HG03095 (cell line): ENCODE results near the gene DAPK1.

ENCODE experiments used
- ATAC-seq: cut with Tn5 transposase; IDR thresholded peaks from one replicate; pipeline ENCODE4 v1.9.1; 2021; ENCODE audit warnings: moderate library complexity; ENCODE audit not compliant: unreplicated experiment

Gene DAPK1

GRCh38 chr9:87638292-87638691 is 140.6 kb downstream of the DAPK1 start:
- no peak for ATAC-seq

- no peak for ATAC-seq
Observed at GRCh38 chr9:87639949-87640348, 142.3 kb downstream of the DAPK1 start.

DNA sequence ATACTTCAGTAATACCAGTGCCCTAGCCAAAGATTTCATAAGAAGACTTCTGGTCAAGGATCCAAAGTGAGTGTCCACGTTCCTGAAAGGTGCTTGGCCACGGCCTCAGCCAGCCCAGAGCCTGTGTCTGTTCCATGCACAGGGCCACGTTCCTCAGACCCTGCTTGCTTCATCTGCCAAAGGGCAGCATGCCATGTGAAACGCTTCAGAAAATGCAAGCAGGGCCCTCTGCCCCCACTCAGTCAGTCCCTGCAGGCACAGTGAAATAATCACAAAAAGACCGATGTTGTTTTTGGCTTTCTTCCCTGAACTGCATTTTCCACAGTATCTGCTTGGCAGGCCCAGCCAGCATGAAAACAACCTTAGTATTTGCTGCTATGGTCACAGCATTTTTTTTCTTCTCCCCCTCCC is 142.7 kb downstream of the DAPK1 start:
- no peak for ATAC-seq

- no peak for ATAC-seq
Observed at GRCh38 chr9:87641067-87641466, 143.4 kb downstream of the DAPK1 start.

DNA sequence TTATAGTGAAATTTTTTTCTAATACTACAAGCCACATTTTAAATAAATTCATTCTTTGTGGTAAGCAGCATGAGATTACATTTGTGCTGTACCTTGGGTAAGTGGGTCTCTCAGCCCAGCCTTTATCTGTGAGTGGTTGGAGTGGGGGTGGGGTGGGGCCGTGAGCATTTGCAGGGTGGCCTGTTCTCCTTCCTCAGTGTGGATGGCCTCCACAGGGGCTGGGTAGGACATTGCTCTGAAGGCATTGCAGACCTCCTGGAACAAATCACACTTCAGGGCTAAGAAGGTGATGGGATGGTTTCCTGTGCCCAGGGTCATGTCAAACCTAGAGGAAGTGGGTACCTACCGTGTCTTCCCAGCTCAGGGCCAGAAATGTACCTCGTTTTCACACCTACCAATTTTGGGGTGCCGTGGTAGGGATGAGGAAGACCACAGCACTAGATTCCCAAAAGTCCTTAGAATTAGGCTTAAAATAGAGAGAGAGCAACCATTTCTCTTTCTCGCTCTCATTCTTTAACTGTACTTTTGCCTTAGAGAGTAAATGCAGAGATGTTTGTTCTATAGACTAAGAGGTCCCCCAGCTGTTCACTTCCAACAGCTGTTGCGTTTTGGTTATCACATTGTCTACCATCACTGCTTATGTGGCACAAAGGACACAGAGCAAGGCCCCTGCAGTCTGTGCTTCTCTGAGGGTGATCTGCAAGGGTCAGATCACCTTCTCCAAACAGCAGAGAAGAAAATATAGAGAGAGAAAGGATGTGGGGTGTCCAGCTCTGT is 144.9 kb downstream of the DAPK1 start:
- no peak for ATAC-seq

DNA sequence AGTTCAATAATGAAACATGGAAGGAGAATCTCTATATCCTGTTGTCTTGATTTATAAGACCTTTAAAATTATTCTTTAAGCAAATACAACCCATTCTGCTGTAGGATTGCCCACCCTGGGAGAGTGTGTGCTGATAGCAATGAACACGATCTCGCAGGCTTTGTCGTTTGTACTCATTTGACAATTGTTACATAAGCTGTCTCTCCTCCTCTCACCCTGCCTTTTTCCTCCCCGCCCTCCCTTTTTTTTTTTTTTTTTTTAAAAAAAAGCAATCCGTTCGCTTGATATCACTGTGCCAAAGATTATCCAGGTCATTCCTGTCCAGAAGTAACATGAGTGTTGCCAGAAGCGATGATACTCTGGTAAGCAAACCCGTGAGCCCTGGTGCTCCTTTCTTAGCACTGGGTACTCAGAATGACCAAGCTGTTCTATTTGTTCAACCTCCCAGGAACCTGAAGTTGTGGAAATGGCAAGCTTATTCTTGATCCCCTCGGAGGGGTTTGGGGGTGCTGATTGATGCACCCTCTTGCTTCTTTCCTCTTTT is 145.5 kb downstream of the DAPK1 start:
- ATAC-seq = no peak

- no peak for ATAC-seq
Observed at GRCh38 chr9:87643778-87644570, 146.3 kb downstream of the DAPK1 start.

GRCh38 chr9:87644659-87645058 is 147.0 kb downstream of the DAPK1 start:
- no peak for ATAC-seq

DNA sequence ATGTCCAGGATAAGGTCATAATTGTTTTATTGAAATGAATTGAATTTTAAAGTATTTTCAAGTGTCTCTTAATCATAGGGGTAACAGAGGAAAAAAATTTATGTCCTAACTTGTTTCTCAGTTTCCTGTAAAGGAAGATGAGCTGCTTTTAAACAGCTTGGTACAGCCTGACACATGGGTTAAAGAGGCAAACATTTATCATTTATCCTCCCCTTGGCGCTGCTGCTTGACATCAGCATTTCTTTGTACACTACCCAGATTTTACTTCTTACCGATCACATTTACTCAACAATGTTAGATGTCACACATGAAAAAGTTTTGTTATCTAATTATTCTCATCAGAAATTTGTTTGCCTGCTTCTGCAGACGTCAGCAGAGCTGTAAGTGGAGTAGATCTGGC is 148.9 kb downstream of the DAPK1 start:
- no peak for ATAC-seq

- no peak for ATAC-seq
Observed at GRCh38 chr9:87647114-87647513, 149.4 kb downstream of the DAPK1 start.

- ATAC-seq = no peak
Observed at GRCh38 chr9:87648606-87649005, 150.9 kb downstream of the DAPK1 start.

GRCh38 chr9:87650611-87651295 is 153.1 kb downstream of the DAPK1 start:
- ATAC-seq = no peak

DNA sequence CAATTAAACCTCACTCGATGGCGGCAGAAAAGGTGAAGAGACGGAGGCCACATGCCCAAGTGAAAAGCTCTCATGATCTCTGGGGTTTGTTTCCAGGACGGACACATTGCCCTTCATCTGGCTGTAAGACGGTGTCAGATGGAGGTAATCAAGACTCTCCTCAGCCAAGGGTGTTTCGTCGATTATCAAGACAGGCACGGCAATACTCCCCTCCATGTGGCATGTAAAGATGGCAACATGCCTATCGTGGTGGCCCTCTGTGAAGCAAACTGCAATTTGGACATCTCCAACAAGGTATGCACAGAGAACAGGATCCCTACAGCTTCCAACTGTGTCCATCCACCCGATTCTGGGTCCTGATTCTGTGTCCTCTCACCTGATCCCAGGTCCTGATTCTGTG is 153.8 kb downstream of the DAPK1 start:
- no peak for ATAC-seq

DNA sequence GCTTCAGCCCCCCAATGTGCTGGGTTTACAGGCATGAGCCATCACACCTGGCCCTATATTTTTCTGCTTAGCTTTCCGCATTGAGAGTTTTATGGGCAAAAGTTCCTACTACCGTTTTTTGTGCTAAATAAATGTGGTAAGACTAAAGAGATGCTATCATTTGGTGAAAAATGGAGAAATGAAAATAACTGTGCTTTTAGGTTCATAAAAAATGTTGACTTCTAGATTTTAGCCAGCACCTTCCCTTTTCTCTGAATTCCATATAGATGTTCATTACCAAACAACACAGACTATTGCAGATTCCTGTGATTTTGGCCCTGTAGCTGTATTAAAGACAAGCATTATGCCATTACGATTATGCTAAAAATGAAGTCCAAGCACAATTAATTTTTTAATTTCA is 156.3 kb downstream of the DAPK1 start:
- ATAC-seq = no peak

GRCh38 chr9:87655731-87656130 is 158.1 kb downstream of the DAPK1 start:
- ATAC-seq = no peak

GRCh38 chr9:87656485-87656884 is 158.8 kb downstream of the DAPK1 start:
- ATAC-seq = no peak

- ATAC-seq = no peak
Observed at GRCh38 chr9:87657190-87657589, 159.5 kb downstream of the DAPK1 start.

- ATAC-seq = no peak
Observed at GRCh38 chr9:87657893-87658292, 160.2 kb downstream of the DAPK1 start.

GRCh38 chr9:87658511-87658910 is 160.8 kb downstream of the DAPK1 start:
- ATAC-seq = no peak

GRCh38 chr9:87659534-87660419 is 162.1 kb downstream of the DAPK1 start:
- ATAC-seq = no peak
